Stimulated activated CD4-positive, alpha-beta T cell treated with anti-CD3 and anti-CD28 coated beads, Interleukin-12 subunit alpha, Interleukin-12 subunit beta, amount 100 ng/mL, for 4 hours (primary cell): ENCODE data around the gene DSCAM.

Experiments used
- DNase-seq: peaks from one replicate; pipeline ENCODE4 v3.0.0-alpha.2; 2020

Gene DSCAM

GRCh38 chr21:40018871-40019475, 828.0 kb downstream of the DSCAM start:
- DNase-seq: no peak

GRCh38 chr21:40016667-40017066, 830.3 kb downstream of the DSCAM start:
- DNase-seq: no peak

GRCh38 chr21:40016234-40016633, 830.7 kb downstream of the DSCAM start:
- no peak for DNase-seq

GRCh38 chr21:40015818-40016217, 831.1 kb downstream of the DSCAM start:
- no peak for DNase-seq

- DNase-seq: no peak
These were observed 832.6 kb downstream of the DSCAM start for GRCh38 chr21:40014394-40014793.

GRCh38 chr21:40013001-40013735, 833.8 kb downstream of the DSCAM start:
- DNase-seq: no peak

GRCh38 chr21:40011371-40011770, 835.6 kb downstream of the DSCAM start:
- DNase-seq: no peak

GRCh38 chr21:40002978-40003377, 844.0 kb downstream of the DSCAM start:
- no peak for DNase-seq

- DNase-seq: no peak
These were observed 862.5 kb downstream of the DSCAM start for GRCh38 chr21:39984286-39984991.

- DNase-seq: no peak
These were observed 866.6 kb downstream of the DSCAM start for GRCh38 chr21:39980241-39980820.

GRCh38 chr21:39979321-39979720, 867.6 kb downstream of the DSCAM start:
- DNase-seq: no peak

GRCh38 chr21:39976800-39977199, 870.2 kb downstream of the DSCAM start:
- no peak for DNase-seq

GRCh38 chr21:39972976-39973770, 873.8 kb downstream of the DSCAM start:
- DNase-seq: no peak

- no peak for DNase-seq
These were observed 874.5 kb downstream of the DSCAM start for GRCh38 chr21:39972471-39972870.

- DNase-seq: no peak
These were observed 875.0 kb downstream of the DSCAM start for GRCh38 chr21:39971956-39972355.

GRCh38 chr21:39969691-39970364, 877.1 kb downstream of the DSCAM start:
- DNase-seq: no peak

GRCh38 chr21:39968010-39968409, 878.9 kb downstream of the DSCAM start:
- DNase-seq: no peak

GRCh38 chr21:39966786-39967185, 880.2 kb downstream of the DSCAM start:
- DNase-seq: no peak

- no peak for DNase-seq
These were observed 881.9 kb downstream of the DSCAM start for GRCh38 chr21:39965026-39965425.

GRCh38 chr21:39961251-39961650, 885.7 kb downstream of the DSCAM start:
- no peak for DNase-seq
